HL-60/S4 treated with phorbol 12-myristate 13-acetate at 8.2 ng/mL for 4 days and 3 days (cell line): ENCODE results near the gene SHOC1.
"Not testable (repeated sequence)": the region's sequence is repeated elsewhere in the genome, so short reads cannot be mapped to it uniquely, and the experiment has no call there.

Source experiments
- in situ Hi-C: fragments of 300-500 bp; cut with MboI; formaldehyde crosslinking; loops from 2 replicates; pipeline ENCODE4 v1.15.0; 2022; ENCODE audit warnings: low sequenced_read_pairs

The SHOC1 gene

DNA sequence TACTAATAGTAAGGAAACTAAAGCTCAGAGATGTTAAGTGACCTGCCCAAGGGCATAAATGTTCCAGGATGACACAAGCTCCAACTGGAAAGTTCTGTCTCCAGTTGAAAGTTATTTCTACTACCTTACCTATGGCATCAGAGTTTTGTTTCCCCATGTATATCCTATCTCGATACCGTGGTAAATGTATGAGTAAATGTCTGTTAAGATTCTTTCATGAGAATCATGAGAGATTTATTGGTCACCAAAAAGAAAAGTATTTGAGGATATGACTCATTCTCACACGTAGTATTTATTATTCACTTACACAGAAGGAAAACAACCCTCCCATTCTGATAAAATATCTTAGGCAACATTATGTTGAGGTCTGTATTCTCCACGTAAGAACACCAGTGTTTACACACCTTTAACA lies 11.1 kb upstream of the SHOC1 start:
- in situ Hi-C loops, result no loop called here

DNA sequence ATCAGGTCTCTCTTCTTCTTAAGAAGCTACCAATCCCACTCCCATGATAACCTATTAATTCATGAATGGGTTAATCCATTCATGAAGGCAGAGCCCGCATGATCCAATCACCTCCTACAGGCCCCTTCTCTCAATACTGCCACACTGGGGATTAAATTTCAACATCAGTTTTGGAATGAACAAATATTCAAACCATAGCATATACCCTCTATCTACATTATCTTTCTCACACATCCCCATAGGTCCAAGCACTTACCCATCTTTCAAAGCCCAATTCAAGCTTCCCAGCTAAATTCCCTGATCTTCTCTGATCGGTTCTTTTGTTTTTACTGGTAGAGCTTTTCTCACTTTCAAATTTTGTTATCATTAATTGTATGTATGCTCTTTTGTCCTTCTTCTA lies 10.5 kb upstream of the SHOC1 start:
- in situ Hi-C loops, result no loop called here

DNA sequence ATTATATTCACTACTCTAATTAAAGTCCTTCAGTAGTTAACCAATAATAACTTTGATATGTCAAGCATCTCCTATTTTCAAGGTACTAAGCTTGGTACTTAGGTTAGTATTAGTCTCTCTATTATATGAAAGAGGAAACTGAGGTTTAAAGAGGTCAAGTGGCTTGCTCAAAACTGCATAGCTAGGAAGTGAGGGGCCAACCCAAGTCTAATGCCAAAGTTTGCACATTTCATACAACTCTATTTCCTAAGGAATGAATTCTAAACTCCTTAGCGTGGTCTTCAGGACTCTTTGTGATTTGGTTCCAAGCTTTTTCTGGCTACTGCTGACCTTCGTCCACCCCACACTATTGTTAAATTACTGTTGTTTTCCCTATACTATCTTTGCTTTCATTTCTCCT lies 9.9 kb upstream of the SHOC1 start:
- in situ Hi-C loops, result no loop called here

DNA sequence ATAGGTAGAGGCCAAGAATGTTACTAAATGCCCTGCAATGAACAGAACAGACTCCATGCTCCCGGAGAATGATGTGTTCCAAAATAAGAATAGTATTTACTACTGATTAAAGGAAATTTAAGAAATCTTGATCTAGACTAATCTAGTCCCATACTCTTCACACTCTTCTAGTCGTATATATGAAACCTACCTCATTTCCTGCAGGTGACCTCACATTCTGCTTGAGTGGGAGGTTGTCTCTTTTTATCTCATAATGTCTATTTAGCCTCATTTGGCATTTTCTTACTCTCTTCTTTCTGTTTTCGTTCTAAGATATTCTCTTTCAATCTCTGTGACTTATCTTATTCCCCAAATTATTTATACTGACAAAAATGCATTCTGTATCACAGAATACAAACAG lies 9.2 kb upstream of the SHOC1 start:
- in situ Hi-C loops, result no loop called here

DNA sequence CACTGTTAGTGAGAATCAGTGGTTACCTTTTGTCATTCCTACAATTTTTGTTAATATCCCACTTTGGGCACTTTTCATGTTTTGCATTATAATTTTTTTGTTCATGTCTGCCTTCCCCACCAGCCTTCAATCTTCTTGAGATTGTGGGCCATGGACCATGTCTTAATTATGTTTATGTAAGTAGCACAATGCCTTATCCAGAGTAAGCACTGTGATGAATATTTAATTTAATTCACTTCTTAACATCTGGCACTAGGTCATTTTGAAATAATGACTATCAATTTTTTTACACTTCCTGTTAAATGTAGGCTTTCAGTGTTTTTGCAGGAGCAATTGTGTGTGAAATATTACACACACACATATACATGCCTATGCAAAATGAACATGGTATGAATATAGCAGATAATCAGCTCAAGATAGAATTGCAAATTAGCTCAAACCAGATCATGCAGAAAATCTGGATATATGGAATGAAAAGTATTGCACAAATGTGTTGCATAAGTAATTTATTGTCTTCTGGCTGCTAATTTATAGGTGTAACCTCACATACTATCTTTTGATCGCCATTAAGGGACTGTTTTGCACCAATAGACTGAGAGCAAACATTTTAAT lies 5.3 kb upstream of the SHOC1 start:
- in situ Hi-C loops, result no loop called here

DNA sequence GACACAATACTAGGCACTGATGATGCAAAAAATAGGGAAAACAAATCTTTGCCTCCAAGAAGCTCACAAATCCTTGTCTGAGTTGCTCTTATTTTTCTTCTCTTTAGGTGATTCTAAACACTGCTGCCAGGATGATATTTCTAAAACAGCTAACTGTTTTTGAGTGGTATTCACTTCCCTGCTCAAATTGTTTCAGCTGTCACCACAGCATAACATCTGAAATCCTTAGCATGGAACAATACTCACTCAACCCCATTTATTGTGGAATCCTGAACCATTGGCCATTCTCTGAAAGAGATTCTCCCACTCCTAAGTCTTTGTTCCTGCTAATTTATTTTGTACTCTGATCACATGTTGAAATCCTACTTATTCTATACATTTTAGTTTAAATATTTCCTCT lies 4.8 kb upstream of the SHOC1 start:
- in situ Hi-C loops, result no loop called here

DNA sequence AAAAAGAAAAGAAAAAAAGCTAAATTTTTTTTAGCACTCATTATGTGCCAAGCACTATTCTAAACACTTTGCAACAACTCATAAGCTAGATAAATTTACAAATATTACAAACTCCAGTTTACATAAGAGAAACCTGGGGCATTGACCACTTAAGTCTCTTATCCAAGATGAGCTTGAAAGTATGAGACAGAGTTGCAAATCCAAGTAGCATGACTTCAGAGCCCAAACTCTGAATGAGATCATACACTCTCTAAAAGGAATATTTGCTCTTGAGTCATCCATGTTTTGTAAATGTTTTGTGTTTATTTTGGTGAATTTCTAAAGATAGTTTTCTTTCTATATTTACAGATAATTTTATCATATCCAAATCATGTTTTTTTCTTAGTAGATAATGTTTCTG lies 4.0 kb upstream of the SHOC1 start:
- in situ Hi-C loops, result no loop called here

DNA sequence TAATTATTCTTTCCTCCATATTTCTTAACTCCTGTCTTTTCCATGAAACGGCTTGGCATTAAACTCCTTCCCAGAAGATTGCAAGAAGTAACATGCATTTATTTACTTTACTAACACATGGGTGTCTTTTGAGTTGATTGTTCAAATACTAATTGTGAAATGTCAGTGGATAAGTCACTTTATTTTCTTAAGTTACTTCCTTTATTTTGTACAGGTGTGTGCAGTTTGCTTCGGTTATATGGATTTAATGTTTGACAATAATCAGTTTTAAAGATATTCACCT lies 761 bp upstream of the SHOC1 start:
- in situ Hi-C loops, result no loop called here

DNA sequence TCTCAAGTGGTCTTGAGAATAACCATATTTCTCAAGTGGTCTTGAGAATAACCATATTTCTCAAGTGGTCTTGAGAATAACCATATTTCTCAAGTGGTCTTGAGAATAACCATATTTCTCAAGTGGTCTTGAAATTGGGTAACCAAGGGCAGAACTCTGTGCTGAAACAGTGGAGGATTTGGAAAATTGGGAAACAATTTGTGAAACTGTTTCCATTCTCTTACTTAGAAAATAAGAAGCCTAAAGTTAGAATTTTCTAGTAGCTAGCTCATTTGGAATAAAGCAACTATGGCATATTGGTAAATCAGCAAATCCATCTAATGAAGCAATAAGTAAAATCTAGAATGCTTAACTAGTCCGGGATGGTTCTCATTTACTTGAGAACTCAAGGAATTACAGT lies 2.9 kb downstream of the SHOC1 start:
- in situ Hi-C loops, result not testable (repeated sequence)

DNA sequence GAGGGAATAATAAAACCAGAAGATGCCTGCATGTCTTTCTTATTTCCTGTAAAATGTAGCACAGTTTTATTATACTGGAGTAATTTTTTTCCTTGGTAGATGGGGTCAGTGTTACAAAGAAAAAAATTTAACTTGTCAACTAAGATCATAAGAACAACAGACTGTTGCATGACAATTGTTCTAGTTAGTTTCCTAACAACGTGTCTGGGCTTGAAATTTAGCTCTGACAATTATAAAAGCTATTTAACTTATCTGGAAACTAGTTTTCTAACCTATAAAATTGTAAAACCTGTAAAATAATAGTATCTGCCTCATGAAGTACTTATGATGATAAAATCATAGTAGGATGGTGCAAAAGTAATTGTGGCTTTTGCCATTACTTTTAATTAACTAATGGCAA lies 4.9 kb downstream of the SHOC1 start:
- in situ Hi-C loops, result no loop called here

DNA sequence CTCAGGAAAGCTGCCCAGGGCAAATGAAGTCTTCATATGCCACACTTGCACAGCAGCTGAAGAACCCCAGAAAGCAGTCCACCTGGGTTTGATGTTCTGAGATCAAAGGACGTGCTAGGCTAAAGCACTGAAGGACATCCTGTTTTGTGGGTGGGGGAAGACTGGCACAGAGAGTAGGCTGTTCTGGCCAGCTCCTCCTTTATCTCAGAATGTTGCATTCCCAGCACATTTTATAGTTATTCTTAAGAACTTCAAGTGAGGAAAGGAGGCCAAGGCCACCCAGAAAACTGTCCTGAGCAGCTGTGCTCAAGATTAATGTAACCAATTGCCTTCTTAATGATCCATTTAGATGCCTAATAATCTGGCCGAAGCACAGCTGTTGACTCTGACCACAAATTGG lies 10.9 kb downstream of the SHOC1 start:
- in situ Hi-C loops, result no loop called here

DNA sequence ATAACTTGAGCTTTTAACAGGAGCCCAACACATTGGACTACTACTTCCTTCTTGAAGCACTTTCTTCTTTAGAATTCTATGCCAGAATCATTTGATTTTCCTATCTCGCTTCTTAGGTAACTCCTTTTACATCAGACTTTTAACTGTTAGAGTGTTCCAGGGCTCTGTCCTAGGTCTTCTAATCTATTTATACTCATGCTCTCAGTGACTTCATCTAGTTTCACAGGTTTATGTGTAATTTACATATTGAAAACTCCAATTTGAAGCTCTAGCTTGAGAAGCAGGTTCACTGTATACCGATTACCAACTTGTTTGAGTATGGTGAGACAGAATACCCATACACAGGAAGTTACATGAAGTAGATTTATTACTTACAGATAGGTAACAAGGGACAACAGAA lies 11.3 kb downstream of the SHOC1 start:
- in situ Hi-C loops, result no loop called here

DNA sequence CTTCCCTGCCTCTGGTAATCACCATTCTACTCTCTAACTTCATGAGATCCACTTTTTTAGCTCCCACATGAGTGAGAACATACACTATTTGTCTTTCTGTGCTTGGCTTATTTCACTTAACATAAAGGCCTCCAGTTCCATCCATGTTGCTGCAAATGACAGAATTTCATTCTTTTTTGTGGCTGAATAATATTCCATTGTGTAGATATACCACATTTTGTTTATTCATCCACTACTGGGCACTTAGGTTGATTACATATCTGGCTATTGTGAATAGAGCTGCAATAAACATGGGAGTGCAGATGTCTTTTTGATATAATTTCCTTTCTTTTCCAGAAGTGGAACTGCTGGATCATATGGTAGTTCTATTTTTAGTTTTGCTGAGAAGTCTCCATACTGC lies 28.7 kb downstream of the SHOC1 start:
- in situ Hi-C loops, result loop anchor here (25.0 kb wide), 1 partner anchor 596 kb away; no protein-coding TSS in a partner anchor

DNA sequence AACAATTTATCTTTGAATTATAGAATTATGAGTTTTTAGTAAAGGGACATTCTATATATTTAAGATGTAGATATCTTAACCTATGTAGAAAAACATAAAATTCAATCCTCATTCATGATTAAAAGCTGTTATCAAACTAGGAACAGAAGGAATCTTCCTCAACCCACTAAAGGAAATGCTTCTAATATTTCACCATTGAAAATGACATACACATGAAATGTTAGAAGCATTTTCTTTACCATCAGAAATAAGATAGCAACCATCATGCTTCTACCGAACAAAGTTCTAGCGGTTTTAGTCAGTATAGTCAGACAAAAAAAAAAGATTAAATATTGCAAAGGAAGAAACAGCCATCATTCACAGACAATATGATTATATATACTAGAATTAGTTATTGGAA lies 32.2 kb downstream of the SHOC1 start:
- in situ Hi-C loops, result loop anchor here (5.0 to 25.0 kb wide), 2 partner anchors 315 to 600 kb away; no protein-coding TSS in a partner anchor

DNA sequence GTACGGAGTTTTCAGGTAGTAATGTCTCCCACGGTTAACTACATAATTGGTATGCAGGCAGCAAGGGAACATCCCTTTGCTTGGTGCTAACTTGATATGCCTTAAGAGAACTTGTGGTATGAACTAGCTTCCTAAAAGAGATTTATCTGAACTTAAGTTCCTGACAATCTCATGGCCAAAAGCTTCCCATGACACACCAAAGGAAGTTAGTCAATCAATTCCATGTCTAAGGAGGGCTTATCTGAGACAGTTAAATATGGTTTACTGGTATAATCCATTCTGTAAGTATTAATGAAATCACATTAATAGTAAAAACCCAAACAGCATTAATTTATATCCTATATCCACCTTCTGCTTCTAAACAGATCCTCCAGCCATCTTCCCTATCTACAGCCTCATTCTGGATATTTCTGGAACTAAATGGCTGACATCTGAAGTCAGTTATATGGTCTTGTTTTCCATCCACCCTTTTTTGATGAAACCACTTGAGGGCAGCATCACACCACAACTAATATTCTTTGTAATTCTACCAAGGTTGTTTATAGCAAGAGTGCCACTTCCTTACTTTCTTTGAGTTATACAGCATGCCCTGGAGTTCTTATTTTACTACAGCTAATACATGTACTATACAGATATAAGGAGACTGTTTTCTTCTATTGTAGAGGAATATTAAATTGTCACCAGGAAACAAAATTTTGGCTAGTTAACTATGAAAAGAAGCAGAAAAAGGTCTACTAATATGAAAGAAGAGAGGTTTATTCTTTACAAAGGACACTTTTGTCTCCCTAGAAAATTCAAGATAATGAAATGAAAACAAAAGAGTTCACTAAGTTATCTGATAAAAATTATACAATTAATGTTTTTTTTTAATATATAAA lies 34.7 kb downstream of the SHOC1 start:
- in situ Hi-C loops, result loop anchor here (5.0 to 25.0 kb wide), 2 partner anchors 317 to 602 kb away; no protein-coding TSS in a partner anchor

DNA sequence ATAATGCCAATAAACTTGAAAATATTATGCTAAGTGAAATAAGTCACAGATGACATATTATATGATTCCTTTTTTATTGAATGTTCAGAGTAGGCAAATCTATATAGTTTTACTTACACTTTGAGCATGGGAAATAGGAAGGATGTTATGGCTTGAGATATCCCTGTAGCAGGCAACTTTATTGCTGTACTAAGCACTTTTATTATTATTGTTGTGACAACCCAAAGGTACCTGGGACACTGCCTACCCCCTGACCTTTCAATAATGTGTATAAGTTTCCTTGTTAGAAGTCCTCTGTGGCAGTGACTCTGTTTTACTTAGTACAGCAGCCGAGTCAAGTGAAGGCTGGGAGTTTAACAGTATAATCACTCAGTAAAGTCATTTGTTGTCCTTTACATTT lies 39.9 kb downstream of the SHOC1 start:
- in situ Hi-C loops, result loop anchor here (25.0 kb wide), 1 partner anchor 608 kb away; no protein-coding TSS in a partner anchor

DNA sequence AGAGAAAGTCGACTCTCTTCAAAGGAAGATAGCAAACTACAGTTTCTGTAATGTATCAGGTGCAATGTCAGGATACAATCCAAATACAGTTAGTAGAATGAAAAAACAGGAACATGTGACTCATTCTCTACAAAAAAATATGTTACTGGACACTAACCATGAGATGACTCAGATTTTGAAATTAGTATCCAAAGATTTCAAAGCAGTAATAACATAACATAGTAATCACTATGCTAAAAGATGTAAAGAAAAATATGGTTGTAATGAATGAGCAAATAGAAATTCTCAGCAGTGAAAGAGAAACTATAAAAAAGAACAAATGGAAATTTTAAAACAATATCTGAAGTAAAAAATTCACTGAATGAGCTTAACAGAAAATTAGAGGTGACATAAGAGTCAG lies 42.3 kb downstream of the SHOC1 start:
- in situ Hi-C loops, result loop anchor here (25.0 kb wide), 1 partner anchor 610 kb away; no protein-coding TSS in a partner anchor
